Measurements from ENCODE around the gene CNOT6L.
"Not testable (repeated sequence)": the region's sequence is repeated elsewhere in the genome, so short reads cannot be mapped to it uniquely, and the experiment has no call there.

The CNOT6L gene

GRCh38 chr4:77818602-77819403, at the start of gene CNOT6L:
TSS of gene CNOT6L (minus strand) at chr4:77819368. CDS start at chr4:77819308, 60 bp downstream.
- DNase-seq = no peak

GRCh38 chr4:77865259-77865658, 46.1 kb upstream of the CNOT6L start:
- no peak for DNase-seq

GRCh38 chr4:77863341-77863740, 44.2 kb upstream of the CNOT6L start:
- not testable (repeated sequence) for DNase-seq

DNA sequence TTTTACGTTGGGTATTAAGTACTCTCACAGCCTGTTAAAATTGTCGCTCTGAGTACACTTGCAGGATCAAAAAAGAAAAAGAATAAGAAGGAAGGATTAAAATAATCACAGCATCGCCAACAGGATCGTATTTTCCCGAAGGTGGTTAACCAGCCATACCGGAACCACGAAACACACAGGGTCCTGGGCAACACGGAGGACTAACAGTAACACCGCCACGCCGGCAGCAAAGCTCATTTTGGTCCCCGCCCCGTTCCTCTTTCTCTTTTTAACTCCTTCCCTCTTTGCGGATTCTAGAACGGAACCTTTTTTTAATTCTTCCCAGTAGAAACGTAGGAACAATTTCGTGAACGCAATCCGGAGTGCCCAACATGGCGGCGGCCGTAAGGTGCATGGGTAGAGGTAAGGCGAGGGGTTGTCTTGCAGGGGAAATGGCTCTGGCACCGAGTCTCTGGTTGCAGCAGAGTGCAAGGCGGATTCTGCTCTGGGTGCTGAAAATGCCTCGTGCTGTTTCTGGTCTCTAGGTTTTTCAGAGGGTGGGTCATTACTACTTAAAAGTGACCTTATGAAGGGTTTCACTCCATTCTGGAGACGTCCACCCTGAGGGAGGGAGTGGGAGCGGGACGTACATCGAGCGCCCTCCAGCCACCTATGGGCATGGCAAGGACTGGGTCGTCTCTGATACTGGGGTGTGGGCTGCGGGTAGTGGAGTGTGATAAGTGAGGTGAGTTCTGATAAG, 43.5 kb upstream of the CNOT6L start, which contains the start of gene MRPL1:
MRPL1 (plus strand) TSS at position 353 of the 739 bp plus-strand sequence; CDS start at position 372, 19 bp downstream.
- no peak for DNase-seq

DNA sequence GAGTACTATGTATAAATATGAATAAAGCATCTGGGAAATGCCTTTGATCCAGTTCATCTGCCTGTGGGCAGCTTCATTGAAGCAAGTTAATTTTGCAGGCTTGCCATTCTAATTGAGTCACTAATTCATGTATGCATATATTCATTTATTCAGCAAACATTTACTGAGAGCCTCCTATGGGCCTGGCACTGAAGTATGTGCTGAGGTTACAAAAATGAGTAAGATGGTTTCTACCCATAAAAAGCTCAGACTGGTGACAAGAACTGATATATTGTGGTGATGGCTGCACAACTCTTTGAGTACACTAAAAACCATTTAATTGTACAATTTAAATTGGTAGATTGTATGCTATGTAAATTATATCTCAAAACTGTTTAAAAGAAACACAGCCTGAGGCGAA, 42.3 kb upstream of the CNOT6L start:
- no peak for DNase-seq

- no peak for DNase-seq
Observed at GRCh38 chr4:77859256-77859655, 40.1 kb upstream of the CNOT6L start.

DNA sequence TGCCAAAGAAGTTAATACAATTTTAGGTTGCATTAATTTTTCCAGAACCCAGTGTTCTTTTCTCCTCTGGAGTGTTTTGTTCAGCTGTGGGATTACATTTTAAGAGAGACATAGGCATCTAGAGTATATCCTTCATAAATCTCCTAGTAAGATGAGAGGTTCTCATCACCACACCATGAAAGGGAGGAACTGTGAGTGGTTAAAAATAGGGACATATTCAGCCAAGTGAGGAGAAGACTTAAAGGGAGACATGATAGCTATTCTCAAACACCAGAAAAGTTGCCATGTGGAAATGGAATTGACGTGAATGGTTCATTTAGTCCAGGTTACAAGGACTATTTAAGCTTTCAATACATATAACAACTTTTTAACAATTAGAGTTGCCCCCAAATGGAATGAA, 37.0 kb upstream of the CNOT6L start:
- DNase-seq = no peak

DNA sequence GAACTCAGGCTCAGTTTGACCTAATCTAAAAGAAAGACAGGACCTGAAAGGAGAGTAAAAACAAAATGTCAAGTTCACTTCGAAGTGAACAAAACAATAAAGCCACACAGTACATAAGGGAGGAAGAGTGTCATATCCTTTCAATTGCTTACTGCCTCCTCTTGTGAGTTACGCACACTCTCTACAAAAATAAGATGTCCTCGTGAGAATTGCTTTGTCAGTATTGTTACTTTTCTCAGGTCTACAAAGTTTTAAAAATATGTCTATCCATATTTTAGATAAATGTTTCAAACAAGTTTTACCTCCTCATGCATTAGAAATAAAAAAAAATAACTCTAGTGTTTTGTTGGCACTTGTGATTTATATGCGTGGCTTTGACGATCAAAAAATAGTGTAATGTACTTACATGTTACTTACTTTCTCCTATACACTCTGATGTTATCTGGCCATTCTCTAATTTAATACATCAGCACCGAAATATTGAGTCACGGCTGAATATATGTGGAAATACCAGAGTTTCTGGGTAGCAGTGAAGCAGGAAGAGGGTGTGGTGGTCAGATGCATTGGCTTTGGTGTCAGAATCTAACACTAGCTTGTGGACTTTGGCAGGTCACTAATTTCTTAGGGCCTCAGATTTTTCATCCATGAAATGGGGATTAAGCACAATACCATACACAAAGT, 35.4 kb upstream of the CNOT6L start:
- no peak for DNase-seq

GRCh38 chr4:77852892-77853495, 33.8 kb upstream of the CNOT6L start:
- DNase-seq = no peak

- no peak for DNase-seq
Observed at GRCh38 chr4:77849278-77849965, 30.3 kb upstream of the CNOT6L start.

- DNase-seq = no peak
Observed at GRCh38 chr4:77848508-77848907, 29.3 kb upstream of the CNOT6L start.

GRCh38 chr4:77845929-77846328, 26.8 kb upstream of the CNOT6L start:
- no peak for DNase-seq

DNA sequence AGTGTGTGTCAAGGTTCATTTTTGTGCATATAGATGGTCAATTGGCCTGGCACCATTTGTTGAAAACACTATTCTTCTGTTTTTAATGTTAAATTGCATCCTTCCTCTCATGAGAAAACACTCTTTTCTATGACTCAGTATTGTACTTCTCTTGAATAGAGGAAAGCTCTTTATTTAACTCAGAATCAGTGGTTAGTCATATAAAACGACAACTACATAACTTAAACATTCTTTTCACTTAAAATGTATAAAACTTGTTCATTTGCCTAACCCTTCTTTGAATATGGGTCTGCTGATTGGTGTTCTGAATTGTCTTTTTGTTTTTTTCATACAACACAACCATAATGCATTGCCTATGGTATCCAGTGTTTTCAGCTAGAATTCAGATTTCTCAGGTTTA, 26.2 kb upstream of the CNOT6L start:
- DNase-seq = no peak

- DNase-seq = no peak
Observed at GRCh38 chr4:77844363-77844762, 25.2 kb upstream of the CNOT6L start.

GRCh38 chr4:77843628-77844027, 24.5 kb upstream of the CNOT6L start:
- DNase-seq = no peak

GRCh38 chr4:77834403-77834802, 15.2 kb upstream of the CNOT6L start:
- no peak for DNase-seq

DNA sequence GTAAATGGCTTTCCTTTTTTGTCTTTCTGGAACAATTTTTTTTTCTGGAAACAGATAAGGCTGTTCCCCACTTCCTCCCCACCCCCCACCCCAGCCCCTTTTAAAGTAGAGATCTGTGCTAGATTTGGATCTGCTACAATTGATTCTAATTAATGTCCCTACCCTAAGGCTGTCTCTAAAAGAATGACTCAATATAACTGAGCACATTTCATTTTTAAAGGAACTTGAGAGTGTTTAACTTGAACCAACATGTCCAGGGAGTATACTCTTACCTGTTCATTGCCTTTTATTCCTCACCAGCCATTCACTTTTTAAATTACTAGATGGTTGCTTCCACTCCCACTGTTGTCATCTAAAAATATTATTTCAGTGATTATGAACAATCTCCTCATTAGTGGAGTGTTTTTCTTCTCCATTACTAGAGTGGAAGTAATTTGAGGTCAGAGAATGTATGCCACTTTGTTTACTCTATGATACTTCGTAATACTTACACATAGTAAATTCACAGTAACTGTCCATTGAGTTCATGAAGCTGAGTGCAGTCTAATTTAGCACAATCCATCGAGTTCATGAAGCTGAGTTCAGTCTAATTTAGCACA, 14.1 kb upstream of the CNOT6L start:
- no peak for DNase-seq

DNA sequence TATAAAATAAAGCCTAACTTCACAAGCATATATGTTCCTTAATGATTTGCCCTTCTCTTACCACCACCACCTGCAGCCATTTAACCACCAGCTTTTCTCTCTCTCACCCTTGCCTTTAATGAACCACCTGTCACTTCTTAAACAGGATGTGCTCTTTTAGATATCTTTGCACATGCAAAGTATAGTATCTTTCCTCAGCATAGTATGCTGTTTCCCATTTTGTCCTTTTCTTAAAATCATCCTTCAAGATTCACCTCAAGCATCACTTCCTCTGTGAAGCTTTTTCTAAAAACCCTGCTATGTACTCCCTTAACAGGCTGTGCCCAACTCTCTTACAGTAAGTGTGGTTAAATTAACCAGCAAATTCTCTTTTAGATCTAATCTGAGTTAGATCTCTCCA, 8.2 kb upstream of the CNOT6L start:
- DNase-seq = no peak

- DNase-seq = no peak
Observed at GRCh38 chr4:77826275-77826674, 7.1 kb upstream of the CNOT6L start.

DNA sequence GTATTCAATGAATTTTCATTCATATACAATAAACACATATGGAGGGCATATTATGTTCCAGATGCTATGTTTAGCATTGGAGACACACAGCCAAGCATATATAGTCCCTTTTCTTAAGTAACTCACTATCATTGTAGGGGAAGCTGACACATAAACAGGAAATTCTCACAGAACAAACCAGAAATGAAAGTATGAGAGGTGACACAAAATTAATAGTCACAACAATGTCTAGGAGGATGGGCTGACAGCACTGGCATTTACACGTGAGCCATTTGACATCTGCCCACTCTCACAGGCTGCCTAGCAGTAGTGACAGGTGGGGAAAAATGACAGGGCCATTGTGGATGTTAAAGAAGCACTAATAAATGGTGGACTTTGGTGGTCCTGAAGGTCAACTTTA, 2.6 kb upstream of the CNOT6L start:
- no peak for DNase-seq

- no peak for DNase-seq
Observed at GRCh38 chr4:77820649-77821561, 1.7 kb upstream of the CNOT6L start.
